ENCODE measurements around the gene THBD.

The THBD gene

DNA sequence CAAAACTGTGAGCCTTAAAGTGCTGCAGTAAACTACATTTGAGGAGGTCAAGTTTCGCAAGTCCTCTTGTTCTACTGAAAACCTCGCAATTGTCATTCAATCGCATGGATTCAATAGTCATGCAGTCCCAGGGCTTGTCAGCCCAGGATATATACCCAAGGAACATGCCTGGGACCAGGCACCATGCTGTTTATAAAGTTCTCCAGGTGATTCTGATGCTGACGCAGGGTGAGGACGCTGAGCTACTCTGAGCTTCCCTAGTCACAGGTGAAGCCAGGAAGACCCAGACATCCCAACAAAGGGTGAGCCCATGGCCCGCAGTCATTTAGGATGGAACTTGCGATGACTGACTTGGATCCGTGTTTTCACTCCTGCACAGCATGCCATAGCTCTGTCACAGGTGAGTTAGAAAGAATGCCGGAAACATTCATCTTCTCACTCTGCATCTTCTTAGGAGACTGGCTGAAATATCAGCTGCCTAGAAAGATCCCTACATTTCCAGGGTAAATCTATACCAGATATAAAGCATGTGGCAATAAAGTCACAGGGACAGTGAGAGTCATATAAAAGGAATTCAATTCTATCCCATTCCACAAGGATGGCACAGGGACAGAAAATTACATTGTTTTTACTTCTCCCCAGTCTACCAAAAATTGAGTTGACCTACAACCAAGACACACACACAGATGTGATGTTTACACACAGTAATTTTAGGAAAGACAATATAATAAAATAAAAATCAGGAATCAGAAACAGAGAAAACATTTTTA is 41.4 kb downstream of the THBD start:
- DNase-seq = no peak

- no peak for DNase-seq
Observed at GRCh38 chr20:23007462-23007861, 42.0 kb downstream of the THBD start.

- no peak for DNase-seq
Observed at GRCh38 chr20:23005776-23006175, 43.7 kb downstream of the THBD start.

DNA sequence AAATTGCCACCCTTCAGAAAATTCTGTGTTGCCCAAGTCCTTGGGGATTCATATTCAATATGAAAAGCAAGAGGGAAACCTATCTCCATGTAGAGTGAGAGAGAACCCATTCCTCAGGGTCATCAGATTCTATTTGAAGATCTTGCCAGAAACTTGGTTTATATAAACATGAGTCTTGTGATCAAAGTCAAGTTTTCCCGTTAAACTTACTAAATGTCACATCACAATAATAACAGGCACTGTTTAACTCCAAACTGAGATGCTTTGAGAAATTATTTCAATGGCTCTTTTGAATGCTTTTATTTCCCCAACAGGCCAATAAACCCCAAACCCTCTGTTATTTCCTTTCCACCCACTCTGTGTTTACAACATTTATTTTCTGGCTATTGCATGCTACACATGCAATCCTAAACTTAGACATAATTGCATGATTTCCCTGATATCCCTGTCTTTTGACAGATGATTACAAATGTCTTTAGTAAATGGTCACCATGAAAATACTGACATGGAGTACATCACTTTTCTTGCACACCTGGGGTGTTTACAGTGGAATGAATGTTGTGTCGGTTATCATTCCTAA is 45.5 kb downstream of the THBD start:
- DNase-seq = no peak

DNA sequence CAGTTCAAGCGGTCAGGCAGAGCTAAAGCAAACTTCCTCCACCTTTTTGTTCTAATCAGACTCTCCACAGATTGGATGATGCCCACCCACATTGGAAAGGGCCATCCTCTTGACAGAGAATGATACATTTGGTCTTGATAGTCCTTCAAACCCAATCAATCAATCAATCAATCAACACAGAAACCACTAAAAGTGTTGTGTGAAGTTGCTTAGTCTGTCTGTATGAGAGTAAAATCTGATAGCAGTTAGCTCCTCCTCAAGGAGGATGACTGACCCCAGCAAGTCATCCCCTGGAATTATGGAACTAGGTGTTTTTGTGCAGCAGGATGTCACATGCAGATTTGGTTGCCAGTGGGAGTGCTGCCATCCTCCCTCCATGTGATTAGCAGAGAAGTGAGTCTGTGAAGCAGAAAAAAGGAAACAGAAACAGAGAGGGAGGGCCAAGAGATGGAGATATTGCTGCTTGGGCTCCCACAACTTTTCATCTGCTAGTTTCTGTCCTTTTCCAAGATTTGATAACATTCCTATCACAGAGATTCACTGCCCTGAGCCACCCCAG is 46.3 kb downstream of the THBD start:
- DNase-seq = no peak

- no peak for DNase-seq
Observed at GRCh38 chr20:23002276-23002675, 47.2 kb downstream of the THBD start.

- no peak for DNase-seq
Observed at GRCh38 chr20:23000232-23000947, 49.1 kb downstream of the THBD start.

GRCh38 chr20:22999756-23000155 is 49.7 kb downstream of the THBD start:
- no peak for DNase-seq

- DNase-seq = no peak
Observed at GRCh38 chr20:22998476-22998875, 51.0 kb downstream of the THBD start.

GRCh38 chr20:22995923-22996322 is 53.5 kb downstream of the THBD start:
- DNase-seq = no peak
